DMS153 (cell line): Measurements from ENCODE around the gene GNA15.
"Not testable (repeated sequence)": the region's sequence is repeated elsewhere in the genome, so short reads cannot be mapped to it uniquely, and the experiment has no call there.

ENCODE experiments used
- DNase-seq: peaks from one replicate; lab custom pipeline; 2025; lab: John Stamatoyannopoulos, UW

The GNA15 gene

GRCh38 chr19:3135961-3136683 is at the start of gene GNA15:
Gene GNA15 (plus strand): TSS chr19:3136033. CDS start chr19:3136451, 418 bp downstream.
- no peak for DNase-seq

- DNase-seq, result no peak
Observed at GRCh38 chr19:3087769-3088168, 48.1 kb upstream of the GNA15 start.

- DNase-seq, result not testable (repeated sequence)
Observed at GRCh38 chr19:3089299-3089855, 46.5 kb upstream of the GNA15 start.

- DNase-seq, result no peak
Observed at GRCh38 chr19:3094601-3095440, 41.0 kb upstream of the GNA15 start.

GRCh38 chr19:3095441-3096191 is 40.2 kb upstream of the GNA15 start:
- DNase-seq, result no peak

GRCh38 chr19:3096267-3096901 is 39.4 kb upstream of the GNA15 start:
- DNase-seq, result no peak

GRCh38 chr19:3096902-3097326 is 38.9 kb upstream of the GNA15 start:
- no peak for DNase-seq

- DNase-seq, result no peak
Observed at GRCh38 chr19:3097442-3097871, 38.4 kb upstream of the GNA15 start.

GRCh38 chr19:3098141-3098514 is 37.7 kb upstream of the GNA15 start:
- DNase-seq, result no peak

GRCh38 chr19:3098515-3099346 is 37.1 kb upstream of the GNA15 start:
- no peak for DNase-seq

GRCh38 chr19:3099347-3100145 is 36.3 kb upstream of the GNA15 start:
- DNase-seq, result no peak

- no peak for DNase-seq
Observed at GRCh38 chr19:3100331-3100730, 35.5 kb upstream of the GNA15 start.

- no peak for DNase-seq
Observed at GRCh38 chr19:3100747-3101730, 34.8 kb upstream of the GNA15 start.

GRCh38 chr19:3102239-3103140 is 33.3 kb upstream of the GNA15 start:
- no peak for DNase-seq

- no peak for DNase-seq
Observed at GRCh38 chr19:3104708-3104983, 31.2 kb upstream of the GNA15 start.

GRCh38 chr19:3105641-3106508 is 30.0 kb upstream of the GNA15 start:
- no peak for DNase-seq
